Measurements from ENCODE around the gene YPEL3.

Gene YPEL3

DNA sequence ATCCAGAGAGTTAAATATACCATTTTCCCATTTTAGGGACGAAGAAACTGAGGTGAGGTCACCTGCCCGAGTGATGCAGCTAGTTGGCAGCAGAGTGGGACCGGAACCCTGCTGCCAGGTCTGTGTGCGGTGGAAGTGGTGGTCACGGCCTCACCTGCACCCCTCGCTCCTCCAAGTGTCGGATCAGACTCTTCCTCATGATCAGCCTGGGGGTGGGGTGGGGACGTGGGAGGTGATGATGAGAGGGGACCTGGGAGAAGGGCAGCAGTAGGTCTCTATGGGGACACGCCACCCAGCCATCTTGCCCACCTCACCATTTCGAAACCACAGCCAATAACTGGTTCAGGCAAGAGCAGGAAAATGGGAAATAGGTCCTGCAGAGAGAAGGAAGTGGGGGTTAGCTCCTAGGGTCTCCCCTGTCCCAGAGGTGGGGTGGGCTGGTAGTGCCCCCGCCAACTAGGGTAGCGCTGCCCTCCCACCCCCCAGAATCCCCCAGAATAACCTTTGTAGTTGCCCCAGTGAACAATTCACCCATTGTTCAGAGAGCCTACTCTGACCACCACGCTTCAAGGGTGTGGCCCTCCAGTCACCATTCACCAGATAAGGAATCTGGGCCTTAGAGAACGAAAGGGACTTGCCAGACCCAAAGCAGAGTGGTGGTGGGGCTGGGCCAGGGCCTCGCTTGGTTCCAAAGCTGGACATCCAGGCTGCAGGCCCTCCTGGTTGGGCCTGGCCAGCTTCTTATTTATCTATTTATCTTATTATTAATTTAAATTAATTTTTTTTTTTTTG, 12.2 kb upstream of the YPEL3 start:
- 94% methylated on average over 12 of the region's 15 CpGs for WGBS
- no peak overlapping the region for H3K14ac ChIP-seq (ENCODE audit: low read length in 2 of 2)

DNA sequence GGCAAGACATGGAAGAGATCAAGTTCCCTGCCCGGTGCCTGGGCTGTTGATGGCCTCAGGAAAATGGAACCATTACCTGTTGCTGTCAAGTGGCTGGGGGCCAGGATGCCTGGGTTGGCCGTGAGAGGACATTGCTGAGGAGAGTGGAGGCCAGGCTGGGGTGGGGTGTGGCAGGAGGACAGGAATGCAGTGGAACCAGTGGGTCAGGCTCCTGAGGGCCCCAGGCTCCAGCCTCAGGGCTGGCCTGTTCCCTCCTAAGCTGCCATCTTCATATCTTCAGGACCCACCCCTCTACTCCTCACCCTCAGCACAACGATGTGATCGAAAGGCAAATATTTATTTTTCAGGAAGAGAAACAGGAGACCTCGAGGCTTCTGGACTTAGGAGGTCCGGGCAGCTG, 8.5 kb upstream of the YPEL3 start:
- 94% methylated on average over 5 of the region's 6 CpGs for WGBS
- no peak overlapping the region for H3K4ac ChIP-seq (ENCODE audit: low read depth in 1 of 2, low read length in 2 of 2)

More for the DNA sequence above, 12.2 kb upstream of the YPEL3 start:
- no peak overlapping the region for H3K23ac ChIP-seq (ENCODE audit: low read length in 2 of 2)
- H3K27me3 ChIP-seq (ENCODE audit: control insufficient read depth in 1 of 2, insufficient read depth in 1 of 2, low read length in 2 of 2): no peaks in the 10 kb centered on the region
- H2BK15ac ChIP-seq (ENCODE audit: low read depth, poor library complexity, severe bottlenecking): no peak overlapping the region
- H3K9ac ChIP-seq (ENCODE audit: low read length): no peak overlapping the region
- H3K36me3 ChIP-seq (ENCODE audit: control insufficient read depth in 1 of 2, insufficient read depth in 2 of 2, low read depth in 1 of 2, low read length in 2 of 2): peaks cover 54 to 76% of the 10 kb centered on the region in 2 experiments
- H3K4me3 ChIP-seq (ENCODE audit: insufficient read depth in 1 of 2, low read depth in 1 of 2, low read length in 2 of 2): no peak overlapping the region
- no peak overlapping the region for H4K8ac ChIP-seq (ENCODE audit: low read length)
- H3K18ac ChIP-seq (ENCODE audit: low read depth in 1 of 2, low read length in 2 of 2): no peak overlapping the region
- no peak overlapping the region for H2AFZ ChIP-seq (ENCODE audit: low read depth, low read length)
- H3K4me2 ChIP-seq (ENCODE audit: low read length, poor library complexity, severe bottlenecking): no peak overlapping the region
- no peak overlapping the region for H2BK120ac ChIP-seq (ENCODE audit: low read depth, low read length)
- H3K27ac ChIP-seq (ENCODE audit: low read length, poor library complexity, severe bottlenecking): no peak overlapping the region
- H3K79me1 ChIP-seq (replicated peaks; ENCODE audit: low read length, poor library complexity, severe bottlenecking): no peaks in the 10 kb centered on the region
- H2AK5ac ChIP-seq (ENCODE audit: low read length, severe bottlenecking): no peak overlapping the region
- no peak overlapping the region for H3K4ac ChIP-seq (ENCODE audit: low read depth in 1 of 2, low read length in 2 of 2)
- H2BK5ac ChIP-seq (ENCODE audit: low read depth, low read length, poor library complexity, severe bottlenecking): no peak overlapping the region
- H3K9me3 ChIP-seq (ENCODE audit: control insufficient read depth, low read length): no peaks in the 10 kb centered on the region
- H4K91ac ChIP-seq (ENCODE audit: low read length): no peak overlapping the region
- no peak for DNase-seq
- H3K4me1 ChIP-seq (ENCODE audit: control insufficient read depth, insufficient read depth, low read depth, low read length): peaks cover 6% of the 10 kb centered on the region
- H2BK12ac ChIP-seq (ENCODE audit: low read length in 2 of 2): no peak overlapping the region

GRCh38 chr16:30104090-30104489, 8.1 kb upstream of the YPEL3 start:
- Histone ChIP-seq H2AK5ac (ENCODE audit: low read length, severe bottlenecking) (no peak overlapping the region), H2BK120ac (ENCODE audit: low read depth, low read length) (no peak overlapping the region), H3K4me1 (ENCODE audit: control insufficient read depth, insufficient read depth, low read depth, low read length) (no peaks in the 10 kb centered on the region), H3K23ac (ENCODE audit: low read length in 2 of 2) (no peak overlapping the region), H3K18ac (ENCODE audit: low read depth in 1 of 2, low read length in 2 of 2) (no peak overlapping the region), H3K9me3 (ENCODE audit: control insufficient read depth, low read length) (no peaks in the 10 kb centered on the region), H3K27me3 (ENCODE audit: control insufficient read depth in 1 of 2, insufficient read depth in 1 of 2, low read length in 2 of 2) (no peaks in the 10 kb centered on the region), H2AFZ (ENCODE audit: low read depth, low read length) (no peak overlapping the region), H2BK5ac (ENCODE audit: low read depth, low read length, poor library complexity, severe bottlenecking) (no peak overlapping the region), H4K91ac (ENCODE audit: low read length) (no peak overlapping the region), H3K14ac (ENCODE audit: low read length in 2 of 2) (no peak overlapping the region), H3K9ac (ENCODE audit: low read length) (no peak overlapping the region), H3K4ac (ENCODE audit: low read depth in 1 of 2, low read length in 2 of 2) (no peak overlapping the region), H3K27ac (ENCODE audit: low read length, poor library complexity, severe bottlenecking) (no peak overlapping the region), H2BK15ac (ENCODE audit: low read depth, poor library complexity, severe bottlenecking) (no peak overlapping the region), H3K4me3 (ENCODE audit: insufficient read depth in 1 of 2, low read depth in 1 of 2, low read length in 2 of 2) (no peak overlapping the region), H2BK12ac (ENCODE audit: low read length in 2 of 2) (no peak overlapping the region), H3K36me3 (ENCODE audit: control insufficient read depth in 1 of 2, insufficient read depth in 2 of 2, low read depth in 1 of 2, low read length in 2 of 2) (peaks cover 37 to 53% of the 10 kb centered on the region in 2 experiments), H3K4me2 (ENCODE audit: low read length, poor library complexity, severe bottlenecking) (no peak overlapping the region), H3K79me1 (replicated peaks; ENCODE audit: low read length, poor library complexity, severe bottlenecking) (no peaks in the 10 kb centered on the region), H4K8ac (ENCODE audit: low read length) (no peak overlapping the region)
- no peak for DNase-seq
- 85% methylated on average over 4 of the region's 4 CpGs for WGBS

More for the DNA sequence above, 8.5 kb upstream of the YPEL3 start:
- no peaks in the 10 kb centered on the region for H3K79me1 ChIP-seq (replicated peaks; ENCODE audit: low read length, poor library complexity, severe bottlenecking)
- no peak overlapping the region for H3K4me3 ChIP-seq (ENCODE audit: insufficient read depth in 1 of 2, low read depth in 1 of 2, low read length in 2 of 2)
- DNase-seq: no peak
- H3K27me3 ChIP-seq (ENCODE audit: control insufficient read depth in 1 of 2, insufficient read depth in 1 of 2, low read length in 2 of 2): no peaks in the 10 kb centered on the region
- no peak overlapping the region for H4K91ac ChIP-seq (ENCODE audit: low read length)
- H2BK120ac ChIP-seq (ENCODE audit: low read depth, low read length): no peak overlapping the region
- H3K4me1 ChIP-seq (ENCODE audit: control insufficient read depth, insufficient read depth, low read depth, low read length): no peaks in the 10 kb centered on the region
- no peak overlapping the region for H3K14ac ChIP-seq (ENCODE audit: low read length in 2 of 2)
- no peak overlapping the region for H3K27ac ChIP-seq (ENCODE audit: low read length, poor library complexity, severe bottlenecking)
- H3K9ac ChIP-seq (ENCODE audit: low read length): no peak overlapping the region
- no peaks in the 10 kb centered on the region for H3K9me3 ChIP-seq (ENCODE audit: control insufficient read depth, low read length)
- no peak overlapping the region for H2BK12ac ChIP-seq (ENCODE audit: low read length in 2 of 2)
- H3K23ac ChIP-seq (ENCODE audit: low read length in 2 of 2): no peak overlapping the region
- no peak overlapping the region for H3K18ac ChIP-seq (ENCODE audit: low read depth in 1 of 2, low read length in 2 of 2)
- no peak overlapping the region for H2AK5ac ChIP-seq (ENCODE audit: low read length, severe bottlenecking)
- no peak overlapping the region for H2BK15ac ChIP-seq (ENCODE audit: low read depth, poor library complexity, severe bottlenecking)
- H2AFZ ChIP-seq (ENCODE audit: low read depth, low read length): no peak overlapping the region
- H4K8ac ChIP-seq (ENCODE audit: low read length): no peak overlapping the region
- peaks cover 37 to 53% of the 10 kb centered on the region in 2 experiments for H3K36me3 ChIP-seq (ENCODE audit: control insufficient read depth in 1 of 2, insufficient read depth in 2 of 2, low read depth in 1 of 2, low read length in 2 of 2)
- no peak overlapping the region for H2BK5ac ChIP-seq (ENCODE audit: low read depth, low read length, poor library complexity, severe bottlenecking)
- no peak overlapping the region for H3K4me2 ChIP-seq (ENCODE audit: low read length, poor library complexity, severe bottlenecking)

- DNase-seq: no peak
- Histone ChIP-seq H3K14ac (ENCODE audit: low read length in 2 of 2) (no peak overlapping the region), H4K8ac (ENCODE audit: low read length) (peak overlapping the region; percentile 88), H2BK120ac (ENCODE audit: low read depth, low read length) (peak overlapping the region; percentile 29), H3K4me1 (ENCODE audit: control insufficient read depth, insufficient read depth, low read depth, low read length) (peaks cover 25% of the 10 kb centered on the region), H2BK12ac (ENCODE audit: low read length in 2 of 2) (no peak overlapping the region), H2AFZ (ENCODE audit: low read depth, low read length) (peak overlapping the region; percentile 55), H3K9ac (ENCODE audit: low read length) (peak overlapping the region; percentile 93), H3K4me2 (ENCODE audit: low read length, poor library complexity, severe bottlenecking) (no peak overlapping the region), H3K4ac (ENCODE audit: low read depth in 1 of 2, low read length in 2 of 2) (peak overlapping the region; percentile 27 to 97), H2BK15ac (ENCODE audit: low read depth, poor library complexity, severe bottlenecking) (no peak overlapping the region), H3K27me3 (ENCODE audit: control insufficient read depth in 1 of 2, insufficient read depth in 1 of 2, low read length in 2 of 2) (no peaks in the 10 kb centered on the region), H3K4me3 (ENCODE audit: insufficient read depth in 1 of 2, low read depth in 1 of 2, low read length in 2 of 2) (peak overlapping the region in 1 of 2 experiments; percentile 78), H4K91ac (ENCODE audit: low read length) (peak overlapping the region; percentile 92), H3K36me3 (ENCODE audit: control insufficient read depth in 1 of 2, insufficient read depth in 2 of 2, low read depth in 1 of 2, low read length in 2 of 2) (peaks cover 13 to 18% of the 10 kb centered on the region in 2 experiments), H3K18ac (ENCODE audit: low read depth in 1 of 2, low read length in 2 of 2) (peak overlapping the region; percentile 55 to 81), H3K23ac (ENCODE audit: low read length in 2 of 2) (no peak overlapping the region), H2BK5ac (ENCODE audit: low read depth, low read length, poor library complexity, severe bottlenecking) (no peak overlapping the region), H3K79me1 (replicated peaks; ENCODE audit: low read length, poor library complexity, severe bottlenecking) (peaks cover 12% of the 10 kb centered on the region), H3K27ac (ENCODE audit: low read length, poor library complexity, severe bottlenecking) (no peak overlapping the region), H2AK5ac (ENCODE audit: low read length, severe bottlenecking) (peak overlapping the region; percentile 7), H3K9me3 (ENCODE audit: control insufficient read depth, low read length) (peaks cover 12% of the 10 kb centered on the region)
- 98% methylated on average over 18 of the region's 18 CpGs for WGBS
Observed at GRCh38 chr16:30096862-30097563, 1.0 kb upstream of the YPEL3 start.
